ENCODE data around the gene ZNF212. TPM values are rescaled to one million over a fixed set of nuclear protein-coding genes. Genes with fewer than 3 reads are reported as not detected.
"Not testable (repeated sequence)": the region's sequence is repeated elsewhere in the genome, so short reads cannot be mapped to it uniquely, and the experiment has no call there.

The ZNF212 gene
- total RNA-seq, 1 donor from 2014 or later = 15.8 TPM

- Mint-ChIP-seq H3K4me1 (no peaks in the 10 kb centered on the region), H3K4me3 (no peak overlapping the region), H3K27ac (ENCODE audit: unreplicated experiment) (no peak overlapping the region), H3K27me3 (ENCODE audit: low read depth) (peaks cover under 1% of the 10 kb centered on the region), H3K36me3 (ENCODE audit: low read depth) (peaks cover 16% of the 10 kb centered on the region), H3K9me3 (no peaks in the 10 kb centered on the region)
- TF ChIP-seq, protein P1, sequence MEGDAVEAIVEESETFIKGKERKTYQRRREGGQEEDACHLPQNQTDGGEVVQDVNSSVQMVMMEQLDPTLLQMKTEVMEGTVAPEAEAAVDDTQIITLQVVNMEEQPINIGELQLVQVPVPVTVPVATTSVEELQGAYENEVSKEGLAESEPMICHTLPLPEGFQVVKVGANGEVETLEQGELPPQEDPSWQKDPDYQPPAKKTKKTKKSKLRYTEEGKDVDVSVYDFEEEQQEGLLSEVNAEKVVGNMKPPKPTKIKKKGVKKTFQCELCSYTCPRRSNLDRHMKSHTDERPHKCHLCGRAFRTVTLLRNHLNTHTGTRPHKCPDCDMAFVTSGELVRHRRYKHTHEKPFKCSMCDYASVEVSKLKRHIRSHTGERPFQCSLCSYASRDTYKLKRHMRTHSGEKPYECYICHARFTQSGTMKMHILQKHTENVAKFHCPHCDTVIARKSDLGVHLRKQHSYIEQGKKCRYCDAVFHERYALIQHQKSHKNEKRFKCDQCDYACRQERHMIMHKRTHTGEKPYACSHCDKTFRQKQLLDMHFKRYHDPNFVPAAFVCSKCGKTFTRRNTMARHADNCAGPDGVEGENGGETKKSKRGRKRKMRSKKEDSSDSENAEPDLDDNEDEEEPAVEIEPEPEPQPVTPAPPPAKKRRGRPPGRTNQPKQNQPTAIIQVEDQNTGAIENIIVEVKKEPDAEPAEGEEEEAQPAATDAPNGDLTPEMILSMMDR (conservative IDR thresholded peaks at IDR 0.05) = no peak
- DNase-seq (ENCODE audit: low read depth, low spot score) = no peak
Observed at GRCh38 chr7:149223761-149224160, 15.7 kb upstream of the ZNF212 start.

GRCh38 chr7:149224352-149224751, 15.1 kb upstream of the ZNF212 start:
- H3K4me1 Mint-ChIP-seq = no peaks in the 10 kb centered on the region
- peaks cover 15% of the 10 kb centered on the region for H3K36me3 Mint-ChIP-seq (ENCODE audit: low read depth)
- H3K4me3 Mint-ChIP-seq = no peak overlapping the region
- DNase-seq (ENCODE audit: low read depth, low spot score) = no peak
- no peaks in the 10 kb centered on the region for H3K9me3 Mint-ChIP-seq
- no peak overlapping the region for H3K27ac Mint-ChIP-seq (ENCODE audit: unreplicated experiment)
- peaks cover 6% of the 10 kb centered on the region for H3K27me3 Mint-ChIP-seq (ENCODE audit: low read depth)
- TF ChIP-seq, protein P1 (conservative IDR thresholded peaks at IDR 0.05) = no peak

GRCh38 chr7:149225106-149225505, 14.3 kb upstream of the ZNF212 start:
- Mint-ChIP-seq H3K36me3 (ENCODE audit: low read depth) (peaks cover 11% of the 10 kb centered on the region), H3K4me1 (no peaks in the 10 kb centered on the region), H3K27ac (ENCODE audit: unreplicated experiment) (no peak overlapping the region), H3K4me3 (no peak overlapping the region), H3K9me3 (no peaks in the 10 kb centered on the region), H3K27me3 (ENCODE audit: low read depth) (peaks cover 14% of the 10 kb centered on the region)
- TF ChIP-seq, protein P1 (conservative IDR thresholded peaks at IDR 0.05) = no peak
- no peak for DNase-seq (ENCODE audit: low read depth, low spot score)

DNA sequence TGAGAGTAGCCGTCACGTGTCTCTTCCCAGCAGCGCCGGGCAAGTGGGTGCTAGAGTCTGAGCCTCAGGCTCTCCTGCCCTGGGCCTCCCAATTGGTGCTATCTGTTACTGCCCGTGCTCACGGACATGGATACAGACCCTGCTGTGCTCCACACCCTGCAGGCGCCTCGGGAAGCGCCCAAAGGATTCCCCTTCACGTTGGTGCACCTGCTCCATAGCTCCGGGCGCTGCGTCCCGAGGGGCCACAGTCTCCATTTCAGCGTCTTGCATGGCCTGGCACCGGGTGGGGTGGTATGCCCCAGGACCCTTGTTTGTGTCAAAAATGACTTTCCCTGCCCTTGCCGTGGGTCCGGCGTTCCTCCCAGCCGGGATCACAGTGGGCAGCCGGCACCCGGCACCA, 13.8 kb upstream of the ZNF212 start:
- no peak overlapping the region for H3K4me3 Mint-ChIP-seq
- H3K27ac Mint-ChIP-seq (ENCODE audit: unreplicated experiment) = no peak overlapping the region
- no peaks in the 10 kb centered on the region for H3K9me3 Mint-ChIP-seq
- TF ChIP-seq, protein P1 (conservative IDR thresholded peaks at IDR 0.05) = no peak
- H3K36me3 Mint-ChIP-seq (ENCODE audit: low read depth) = peaks cover 11% of the 10 kb centered on the region
- no peak for DNase-seq (ENCODE audit: low read depth, low spot score)
- H3K4me1 Mint-ChIP-seq = no peaks in the 10 kb centered on the region
- H3K27me3 Mint-ChIP-seq (ENCODE audit: low read depth) = peaks cover 15% of the 10 kb centered on the region

GRCh38 chr7:149226366-149226765, 13.1 kb upstream of the ZNF212 start:
- not testable (repeated sequence) for H3K36me3 Mint-ChIP-seq (ENCODE audit: low read depth); H3K9me3 Mint-ChIP-seq; DNase-seq (ENCODE audit: low read depth, low spot score); H3K4me3 Mint-ChIP-seq; H3K4me1 Mint-ChIP-seq; H3K27ac Mint-ChIP-seq (ENCODE audit: unreplicated experiment)
- H3K27me3 Mint-ChIP-seq (ENCODE audit: low read depth) = peaks cover 18% of the 10 kb centered on the region

GRCh38 chr7:149226840-149227494, 12.5 kb upstream of the ZNF212 start:
- H3K27ac Mint-ChIP-seq (ENCODE audit: unreplicated experiment) = no peak overlapping the region
- H3K27me3 Mint-ChIP-seq (ENCODE audit: low read depth) = peaks cover 18% of the 10 kb centered on the region
- H3K4me1 Mint-ChIP-seq = no peaks in the 10 kb centered on the region
- H3K36me3 Mint-ChIP-seq (ENCODE audit: low read depth) = peaks cover 4% of the 10 kb centered on the region
- H3K9me3 Mint-ChIP-seq = no peaks in the 10 kb centered on the region
- no peak overlapping the region for H3K4me3 Mint-ChIP-seq
- no peak for DNase-seq (ENCODE audit: low read depth, low spot score)
- TF ChIP-seq, protein P1 (conservative IDR thresholded peaks at IDR 0.05) = no peak
